ENCODE data around the gene PTPRB. TPM values are rescaled to one million over a fixed set of nuclear protein-coding genes. Genes with fewer than 3 reads are reported as not detected.

Gene PTPRB
- total RNA-seq, 1 donor from 2014 or later: not detected

GRCh38 chr12:70571705-70572268 is 65.4 kb downstream of the PTPRB start:
- DNase-seq (no peak), ATAC-seq (ENCODE audit: low read depth) (no peak)
- Mint-ChIP-seq H3K9me3 (no peaks in the 10 kb centered on the region), H3K27ac (no peak overlapping the region), H3K4me3 (no peak overlapping the region), H3K4me1 (no peaks in the 10 kb centered on the region), H3K27me3 (no peaks in the 10 kb centered on the region), H3K36me3 (ENCODE audit: low read depth) (no peaks in the 10 kb centered on the region)
- CTCF ChIA-PET: no interaction called here
- intact Hi-C loops (cut with micrococcal nuclease): no loop called here
- POLR2A ChIA-PET: no interaction called here
- no peak for TF ChIP-seq CTCF (IDR thresholded peaks at IDR 0.05)

GRCh38 chr12:70571029-70571428 is 66.2 kb downstream of the PTPRB start:
- DNase-seq: no peak
- ChIA-PET CTCF (no interaction called here), POLR2A (no interaction called here)
- H3K36me3 Mint-ChIP-seq (ENCODE audit: low read depth): no peaks in the 10 kb centered on the region
- no peak for TF ChIP-seq CTCF (IDR thresholded peaks at IDR 0.05)
- H3K4me1 Mint-ChIP-seq: no peaks in the 10 kb centered on the region
- no peaks in the 10 kb centered on the region for H3K27me3 Mint-ChIP-seq
- H3K4me3 Mint-ChIP-seq: no peak overlapping the region
- intact Hi-C loops (cut with micrococcal nuclease): no loop called here
- H3K27ac Mint-ChIP-seq: no peak overlapping the region
- ATAC-seq (ENCODE audit: low read depth): no peak
- no peaks in the 10 kb centered on the region for H3K9me3 Mint-ChIP-seq

GRCh38 chr12:70561550-70561949 is 75.7 kb downstream of the PTPRB start:
- intact Hi-C loops (cut with micrococcal nuclease): no loop called here
- Mint-ChIP-seq H3K36me3 (ENCODE audit: low read depth) (no peaks in the 10 kb centered on the region), H3K4me3 (no peak overlapping the region), H3K4me1 (no peaks in the 10 kb centered on the region), H3K9me3 (no peaks in the 10 kb centered on the region), H3K27me3 (peaks cover 5% of the 10 kb centered on the region), H3K27ac (no peak overlapping the region)
- DNase-seq (no peak), ATAC-seq (ENCODE audit: low read depth) (no peak)
- ChIA-PET CTCF (no interaction called here), POLR2A (no interaction called here)
- no peak for TF ChIP-seq CTCF (IDR thresholded peaks at IDR 0.05)

GRCh38 chr12:70560671-70561070 is 76.6 kb downstream of the PTPRB start:
- DNase-seq (no peak), ATAC-seq (ENCODE audit: low read depth) (no peak)
- peaks cover 7% of the 10 kb centered on the region for H3K27me3 Mint-ChIP-seq
- H3K9me3 Mint-ChIP-seq: no peaks in the 10 kb centered on the region
- H3K4me1 Mint-ChIP-seq: no peaks in the 10 kb centered on the region
- H3K4me3 Mint-ChIP-seq: no peak overlapping the region
- H3K27ac Mint-ChIP-seq: no peak overlapping the region
- no peaks in the 10 kb centered on the region for H3K36me3 Mint-ChIP-seq (ENCODE audit: low read depth)
- intact Hi-C loops (cut with micrococcal nuclease): no loop called here
- POLR2A ChIA-PET: no interaction called here
- CTCF ChIA-PET: no interaction called here
- no peak for TF ChIP-seq CTCF (IDR thresholded peaks at IDR 0.05)

- Mint-ChIP-seq H3K27ac (no peak overlapping the region), H3K4me1 (no peaks in the 10 kb centered on the region), H3K27me3 (peaks cover 7% of the 10 kb centered on the region), H3K9me3 (no peaks in the 10 kb centered on the region), H3K4me3 (no peak overlapping the region), H3K36me3 (ENCODE audit: low read depth) (no peaks in the 10 kb centered on the region)
- ATAC-seq (ENCODE audit: low read depth) (no peak), DNase-seq (no peak)
- CTCF ChIA-PET: no interaction called here
- TF ChIP-seq CTCF (IDR thresholded peaks at IDR 0.05): no peak
- POLR2A ChIA-PET: interaction anchor here (0.6 kb wide), 1 partner anchor 9 kb away, joined by 3 read pairs; no protein-coding TSS in a partner anchor
- intact Hi-C loops (cut with micrococcal nuclease): no loop called here
Measured at GRCh38 chr12:70559390-70559789, 77.8 kb downstream of the PTPRB start.
